GM23338 (cell line): ENCODE measurements around the gene CD2. TPM values are rescaled to one million over a fixed set of nuclear protein-coding genes. Genes with fewer than 3 reads are reported as not detected.

Source experiments
- ATAC-seq: fragments of 200-7000 bp; cut with Tn5 transposase; 3 replicates; pipeline ENCODE4 v1.9.1; 2020
- DNase-seq: peaks from one replicate; pipeline ENCODE4 v3.0.0-alpha.2; 2015; ENCODE audit warnings: low spot score
- H2AFZ ChIP-seq: fragments of 200-600 bp; sonication (generic); 2 replicates; pipeline ENCODE4 v1.8.0; 2016; ENCODE audit warnings: antibody characterized with exemption, mild to moderate bottlenecking, moderate library complexity
- H3F3A ChIP-seq: fragments of 200-600 bp; sonication (generic); replicated peaks from 2 replicates; pipeline ENCODE4 v1.8.0; 2017; ENCODE audit warnings: antibody characterized with exemption, mixed run types, low read depth
- H3K27ac ChIP-seq: fragments of 200-600 bp; sonication (generic); 2 replicates; pipeline ENCODE4 v1.6.1; 2016; ENCODE audit warnings: low read depth
- H3K27me3 ChIP-seq: fragments of 200-600 bp; sonication (generic); 2 replicates; pipeline ENCODE4 v1.8.0; 2016; ENCODE audit warnings: mild to moderate bottlenecking, mixed run types, moderate library complexity; ENCODE audit not compliant: insufficient read depth
- H3K36me3 ChIP-seq: fragments of 200-600 bp; sonication (generic); 2 replicates; pipeline ENCODE4 v1.8.0; 2016; ENCODE audit warnings: mild to moderate bottlenecking; ENCODE audit not compliant: insufficient read depth
- H3K4me1 ChIP-seq: fragments of 200-600 bp; sonication (generic); 2 replicates; pipeline ENCODE4 v1.8.0; 2016; ENCODE audit warnings: mild to moderate bottlenecking, moderate library complexity; ENCODE audit not compliant: insufficient read depth
- H3K4me2 ChIP-seq: fragments of 200-600 bp; sonication (generic); 2 replicates; pipeline ENCODE4 v1.7.1; 2017; ENCODE audit warnings: mixed run types
- H3K4me3 ChIP-seq: fragments of 200-600 bp; sonication (generic); 2 replicates; pipeline ENCODE4 v1.6.1; 2016; ENCODE audit warnings: mixed run types
- H3K79me2 ChIP-seq: fragments of 200-600 bp; sonication (generic); replicated peaks from 2 replicates; pipeline ENCODE4 v1.8.0; 2017; ENCODE audit warnings: mild to moderate bottlenecking; ENCODE audit not compliant: insufficient read depth
- H3K9me2 ChIP-seq: fragments of 200-600 bp; sonication (generic); 2 replicates; pipeline ENCODE4 v1.8.0; 2017; ENCODE audit not compliant: insufficient read depth
- H4K20me1 ChIP-seq: fragments of 200-600 bp; sonication (generic); replicated peaks from 2 replicates; pipeline ENCODE4 v1.8.0; 2017; ENCODE audit warnings: mild to moderate bottlenecking; ENCODE audit not compliant: insufficient read depth
- H3K27ac Mint-ChIP-seq: 2 replicates; pipeline ENCODE4 v1.8.0; 2020; ENCODE audit warnings: inconsistent platforms, mild to moderate bottlenecking, moderate library complexity, mixed read lengths
- H3K27me3 Mint-ChIP-seq: 3 replicates; pipeline ENCODE4 v1.8.0; 2022; ENCODE audit warnings: low read depth, mild to moderate bottlenecking, moderate library complexity, mixed read lengths, inconsistent platforms; ENCODE audit not compliant: insufficient read depth, poor library complexity
- H3K36me3 Mint-ChIP-seq: 3 replicates; pipeline ENCODE4 v1.8.0; 2021; ENCODE audit warnings: low read depth, mild to moderate bottlenecking, inconsistent platforms, moderate library complexity, mixed read lengths
- H3K4me1 Mint-ChIP-seq: 3 replicates; pipeline ENCODE4 v1.8.0; 2020; ENCODE audit warnings: mild to moderate bottlenecking, inconsistent platforms, mixed read lengths
- H3K4me3 Mint-ChIP-seq: 3 replicates; pipeline ENCODE4 v1.8.0; 2021; ENCODE audit warnings: moderate library complexity, mild to moderate bottlenecking, inconsistent platforms, mixed read lengths
- H3K9me3 Mint-ChIP-seq: 3 replicates; pipeline ENCODE4 v1.8.0; 2020; ENCODE audit warnings: moderate library complexity, mild to moderate bottlenecking, inconsistent platforms, mixed read lengths
- ETS1 ChIP-seq: IDR thresholded peaks from 2 replicates; pipeline ENCODE4 v1.6.1; 2016; ENCODE audit warnings: antibody characterized with exemption
- EZH2 ChIP-seq: fragments of 200-600 bp; sonication (generic); IDR thresholded peaks from one replicate; pipeline ENCODE4 v1.8.0; 2017; ENCODE audit warnings: antibody characterized with exemption, mild to moderate bottlenecking, low read depth; ENCODE audit not compliant: unreplicated experiment
- EZH2phosphoT487 ChIP-seq: fragments of 200-600 bp; sonication (generic); IDR thresholded peaks from one replicate; pipeline ENCODE4 v1.8.1; 2018; ENCODE audit warnings: antibody characterized with exemption; ENCODE audit not compliant: unreplicated experiment
- JUNB ChIP-seq: IDR thresholded peaks from one replicate; pipeline ENCODE4 v1.6.1; 2016; ENCODE audit warnings: antibody characterized with exemption; ENCODE audit not compliant: unreplicated experiment
- NANOG ChIP-seq: IDR thresholded peaks from 2 replicates; pipeline ENCODE4 v1.6.1; 2016; ENCODE audit warnings: antibody characterized with exemption, borderline replicate concordance
- POLR2AphosphoS5 ChIP-seq: IDR thresholded peaks from 2 replicates; pipeline ENCODE4 v1.6.1; 2016; ENCODE audit warnings: antibody characterized with exemption, low read depth
- ZNF114 ChIP-seq: fragments of 250-450 bp; sonication (Bioruptor Pico); IDR thresholded peaks from 2 replicates; pipeline ENCODE4 v1.5.0; 2020; ENCODE audit warnings: mild to moderate bottlenecking, moderate library complexity
- ZNF331 ChIP-seq: fragments of 250-450 bp; sonication (Bioruptor Pico); IDR thresholded peaks from 2 replicates; pipeline ENCODE4 v1.5.0; 2020; ENCODE audit warnings: low read depth, mild to moderate bottlenecking, moderate library complexity
- polyA plus RNA-seq: library from polyadenylated mRNA; unstranded; fragments of >200 nt; fragmentation: Nextera tagmentation; extraction: Ambion mirVana; gene quantifications from 2 replicates; pipeline ENCODE4 v1.2.1, GENCODE V29; 2016
- total RNA-seq: library from RNA; depleted of rRNA; stranded (reverse); fragments of >200 nt; shearing (Covaris generic); gene quantifications from 2 replicates; pipeline ENCODE4 v1.2.3, GENCODE V29; 2014
- TF ChIP-seq, protein P1 (sequence below): IDR thresholded peaks from one replicate; pipeline ENCODE4 v1.6.1; 2018; ENCODE audit warnings: antibody characterized with exemption; ENCODE audit not compliant: unreplicated experiment
- TF ChIP-seq, protein P2 (sequence below), 2 experiments: fragments of 200-600 bp in 1 of 2; sonication (generic) in 1 of 2; conservative IDR thresholded peaks; 2 replicates each; pipeline versions ENCODE4 v1.5.1 to v1.6.1; 2016 to 2017; ENCODE audit warnings: antibody characterized with exemption in 2 of 2, low read depth in 2 of 2, mild to moderate bottlenecking in 2 of 2, moderate library complexity in 1 of 2

The CD2 gene
- total and polyA plus RNA-seq, 2 experiments from 2014 or later: not detected

DNA sequence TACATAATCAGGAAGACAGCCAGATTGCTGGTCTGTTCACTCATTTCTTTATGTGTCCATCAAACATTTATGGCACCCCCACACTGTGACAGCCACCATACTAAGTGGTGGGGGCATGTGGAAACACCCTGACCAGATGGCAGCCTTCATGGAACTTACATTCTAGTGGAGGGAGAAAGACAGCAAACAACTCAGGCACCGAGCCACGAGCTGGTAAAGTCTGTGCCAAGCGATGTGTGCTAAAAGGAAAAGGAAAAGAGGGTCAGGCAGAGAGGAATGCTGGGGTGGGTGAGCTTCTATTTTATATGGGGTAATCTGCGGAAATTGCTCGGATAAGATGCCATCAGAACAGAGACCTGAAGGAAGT lies 33.2 kb upstream of the CD2 start (continued):
- TF ChIP-seq, protein P1, sequence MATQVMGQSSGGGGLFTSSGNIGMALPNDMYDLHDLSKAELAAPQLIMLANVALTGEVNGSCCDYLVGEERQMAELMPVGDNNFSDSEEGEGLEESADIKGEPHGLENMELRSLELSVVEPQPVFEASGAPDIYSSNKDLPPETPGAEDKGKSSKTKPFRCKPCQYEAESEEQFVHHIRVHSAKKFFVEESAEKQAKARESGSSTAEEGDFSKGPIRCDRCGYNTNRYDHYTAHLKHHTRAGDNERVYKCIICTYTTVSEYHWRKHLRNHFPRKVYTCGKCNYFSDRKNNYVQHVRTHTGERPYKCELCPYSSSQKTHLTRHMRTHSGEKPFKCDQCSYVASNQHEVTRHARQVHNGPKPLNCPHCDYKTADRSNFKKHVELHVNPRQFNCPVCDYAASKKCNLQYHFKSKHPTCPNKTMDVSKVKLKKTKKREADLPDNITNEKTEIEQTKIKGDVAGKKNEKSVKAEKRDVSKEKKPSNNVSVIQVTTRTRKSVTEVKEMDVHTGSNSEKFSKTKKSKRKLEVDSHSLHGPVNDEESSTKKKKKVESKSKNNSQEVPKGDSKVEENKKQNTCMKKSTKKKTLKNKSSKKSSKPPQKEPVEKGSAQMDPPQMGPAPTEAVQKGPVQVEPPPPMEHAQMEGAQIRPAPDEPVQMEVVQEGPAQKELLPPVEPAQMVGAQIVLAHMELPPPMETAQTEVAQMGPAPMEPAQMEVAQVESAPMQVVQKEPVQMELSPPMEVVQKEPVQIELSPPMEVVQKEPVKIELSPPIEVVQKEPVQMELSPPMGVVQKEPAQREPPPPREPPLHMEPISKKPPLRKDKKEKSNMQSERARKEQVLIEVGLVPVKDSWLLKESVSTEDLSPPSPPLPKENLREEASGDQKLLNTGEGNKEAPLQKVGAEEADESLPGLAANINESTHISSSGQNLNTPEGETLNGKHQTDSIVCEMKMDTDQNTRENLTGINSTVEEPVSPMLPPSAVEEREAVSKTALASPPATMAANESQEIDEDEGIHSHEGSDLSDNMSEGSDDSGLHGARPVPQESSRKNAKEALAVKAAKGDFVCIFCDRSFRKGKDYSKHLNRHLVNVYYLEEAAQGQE: no peak

DNA sequence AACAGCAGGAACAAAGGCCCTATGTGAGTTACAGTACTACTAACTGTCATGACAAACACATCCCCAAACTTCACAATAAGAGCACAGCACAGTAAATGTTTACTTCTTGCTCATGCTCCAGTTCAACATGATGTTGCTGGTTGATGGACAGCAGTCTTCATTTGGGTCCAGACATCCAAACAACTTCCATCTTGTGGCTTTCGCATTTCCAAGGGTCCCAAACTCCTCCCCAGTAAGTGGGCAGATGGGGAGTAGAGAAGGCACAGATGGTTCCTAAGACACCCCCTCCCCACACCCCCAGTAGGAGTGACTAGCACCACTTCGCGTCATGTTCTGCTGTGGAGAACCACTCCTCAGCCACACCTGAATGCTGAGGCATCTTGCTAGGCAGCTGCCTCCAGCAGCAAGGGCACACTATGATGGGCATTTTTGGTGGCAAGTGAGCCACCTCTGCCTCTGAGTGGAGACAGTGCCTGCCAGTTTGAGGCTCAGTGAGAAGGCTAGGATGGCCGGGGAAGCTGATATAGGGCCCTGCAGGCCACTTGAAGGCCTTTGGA lies 32.7 kb upstream of the CD2 start:
- no peaks in the 10 kb centered on the region for H3F3A ChIP-seq
- H2AFZ ChIP-seq: no peak overlapping the region
- no peaks in the 10 kb centered on the region for H4K20me1 ChIP-seq
- no peak overlapping the region for H3K4me3 Mint-ChIP-seq
- no peak for DNase-seq
- TF ChIP-seq, protein P2, sequence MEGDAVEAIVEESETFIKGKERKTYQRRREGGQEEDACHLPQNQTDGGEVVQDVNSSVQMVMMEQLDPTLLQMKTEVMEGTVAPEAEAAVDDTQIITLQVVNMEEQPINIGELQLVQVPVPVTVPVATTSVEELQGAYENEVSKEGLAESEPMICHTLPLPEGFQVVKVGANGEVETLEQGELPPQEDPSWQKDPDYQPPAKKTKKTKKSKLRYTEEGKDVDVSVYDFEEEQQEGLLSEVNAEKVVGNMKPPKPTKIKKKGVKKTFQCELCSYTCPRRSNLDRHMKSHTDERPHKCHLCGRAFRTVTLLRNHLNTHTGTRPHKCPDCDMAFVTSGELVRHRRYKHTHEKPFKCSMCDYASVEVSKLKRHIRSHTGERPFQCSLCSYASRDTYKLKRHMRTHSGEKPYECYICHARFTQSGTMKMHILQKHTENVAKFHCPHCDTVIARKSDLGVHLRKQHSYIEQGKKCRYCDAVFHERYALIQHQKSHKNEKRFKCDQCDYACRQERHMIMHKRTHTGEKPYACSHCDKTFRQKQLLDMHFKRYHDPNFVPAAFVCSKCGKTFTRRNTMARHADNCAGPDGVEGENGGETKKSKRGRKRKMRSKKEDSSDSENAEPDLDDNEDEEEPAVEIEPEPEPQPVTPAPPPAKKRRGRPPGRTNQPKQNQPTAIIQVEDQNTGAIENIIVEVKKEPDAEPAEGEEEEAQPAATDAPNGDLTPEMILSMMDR (conservative IDR thresholded peaks at IDR 0.05; ENCODE audit: low read depth in 2 of 2): no peak
- TF ChIP-seq POLR2AphosphoS5: no peak
- TF ChIP-seq NANOG: no peak
- no peaks in the 10 kb centered on the region for H3K79me2 ChIP-seq
- ATAC-seq: no peak
- H3K27me3 Mint-ChIP-seq: peaks cover 2% of the 10 kb centered on the region
- H3K36me3 Mint-ChIP-seq: peaks cover 13% of the 10 kb centered on the region; the same call in 1 of the 3 replicates
- H3K4me1 ChIP-seq: peaks cover 4% of the 10 kb centered on the region; the same call in 1 of the 2 replicates
- no peak overlapping the region for H3K27ac Mint-ChIP-seq
- H3K4me3 ChIP-seq: no peak overlapping the region
- peaks cover 7% of the 10 kb centered on the region for H3K4me1 Mint-ChIP-seq
- H3K4me2 ChIP-seq: no peak overlapping the region
- H3K27ac ChIP-seq: no peak overlapping the region
- H3K36me3 ChIP-seq: no peaks in the 10 kb centered on the region
- no peaks in the 10 kb centered on the region for H3K27me3 ChIP-seq
- peaks cover 4% of the 10 kb centered on the region; the same call in 1 of the 2 replicates for H3K9me2 ChIP-seq
- peaks cover 16% of the 10 kb centered on the region; the same call in 2 of the 3 replicates for H3K9me3 Mint-ChIP-seq

GRCh38 chr1:116722016-116722838 lies 32.0 kb upstream of the CD2 start:
- Mint-ChIP-seq H3K4me3 (no peak overlapping the region), H3K27me3 (peaks cover 2% of the 10 kb centered on the region), H3K9me3 (peaks cover 10% of the 10 kb centered on the region; the same call in 2 of the 3 replicates), H3K36me3 (peaks cover 10% of the 10 kb centered on the region; the same call in 1 of the 3 replicates), H3K27ac (no peak overlapping the region), H3K4me1 (peaks cover 14% of the 10 kb centered on the region)
- Histone ChIP-seq H3K27me3 (no peaks in the 10 kb centered on the region), H3K27ac (no peak overlapping the region), H3K9me2 (peaks cover 4% of the 10 kb centered on the region; the same call in 1 of the 2 replicates), H3K36me3 (no peaks in the 10 kb centered on the region), H3F3A (no peaks in the 10 kb centered on the region), H3K4me2 (no peak overlapping the region), H4K20me1 (no peaks in the 10 kb centered on the region), H3K4me3 (no peak overlapping the region), H2AFZ (no peak overlapping the region), H3K4me1 (peaks cover 4% of the 10 kb centered on the region), H3K79me2 (no peaks in the 10 kb centered on the region)
- DNase-seq: no peak
- no peak for ATAC-seq
- no peak for TF ChIP-seq EZH2
- no peak for TF ChIP-seq ETS1
- TF ChIP-seq EZH2phosphoT487: no peak
- no peak for TF ChIP-seq ZNF331
- TF ChIP-seq ZNF114 (CRISPR knock-in tag): no peak
- no peak for TF ChIP-seq NANOG
- TF ChIP-seq JUNB: no peak
- TF ChIP-seq, protein P1: no peak
- no peak for TF ChIP-seq POLR2AphosphoS5
